Motor neuron (in vitro differentiated cells): ENCODE results near the gene C17orf67. TPM values are rescaled to one million over a fixed set of nuclear protein-coding genes. Genes with fewer than 3 reads are reported as not detected.

Experiments used
- ATAC-seq, 8 experiments: fragments of 200-7000 bp; cut with Tn5 transposase; replicated peaks in 6 of 8; 2 replicates each; pipeline ENCODE4 v1.8.0; 2021; ENCODE audit warnings: mild to moderate bottlenecking in 8 of 8, moderate library complexity in 8 of 8
- H3K27ac ChIP-seq, 2 donors: fragments of 250-450 bp; sonication (Bioruptor Pico); 2 replicates each; pipeline ENCODE4 v1.9.0; 2021; ENCODE audit warnings: antibody characterized with exemption in 2 of 2, mild to moderate bottlenecking in 2 of 2, moderate library complexity in 1 of 2
- H3K4me1 ChIP-seq, 2 donors: fragments of 250-450 bp; sonication (Bioruptor Pico); replicated peaks in 1 of 2; 2 replicates each; pipeline ENCODE4 v1.6.1; 2021; ENCODE audit warnings: antibody characterized with exemption in 2 of 2, mild to moderate bottlenecking in 2 of 2, moderate library complexity in 1 of 2
- H3K4me3 ChIP-seq, 5 donors: fragments of 250-450 bp; sonication (Bioruptor Pico); 2 replicates each; pipeline ENCODE4 v1.9.0; 2021; ENCODE audit warnings: antibody characterized with exemption in 5 of 5, mild to moderate bottlenecking in 5 of 5, moderate library complexity in 4 of 5
- WGBS, 10 experiments: fragments of 450-650 bp; shearing (Covaris generic); methylation state at CpG; one replicate each; pipeline ENCODE4 v1.0.0; 2022; 5-methylcytosine and 5-hydroxymethylcytosine counted together
- in situ Hi-C, 9 experiments: fragments of 400-800 bp; cut with MboI; loops; one replicate each; pipeline ENCODE4 v1.15.0; 2021; ENCODE audit warnings: low sequenced_read_pairs in 9 of 9, low pct_unique_long_range_greater_than_20kb in 2 of 9; ENCODE audit not compliant: unreplicated experiment in 9 of 9
- total RNA-seq, 8 experiments: library from RNA; unstranded; fragments of 300-600 nt; gene quantifications; 2 replicates each; pipeline versions ENCODE4 v1.2.3 to v1.2.4, GENCODE V29; 2022

Gene C17orf67
- total RNA-seq, 8 experiments from 2014 or later, result 0.27 to 2.3 (median 1.2) TPM

DNA sequence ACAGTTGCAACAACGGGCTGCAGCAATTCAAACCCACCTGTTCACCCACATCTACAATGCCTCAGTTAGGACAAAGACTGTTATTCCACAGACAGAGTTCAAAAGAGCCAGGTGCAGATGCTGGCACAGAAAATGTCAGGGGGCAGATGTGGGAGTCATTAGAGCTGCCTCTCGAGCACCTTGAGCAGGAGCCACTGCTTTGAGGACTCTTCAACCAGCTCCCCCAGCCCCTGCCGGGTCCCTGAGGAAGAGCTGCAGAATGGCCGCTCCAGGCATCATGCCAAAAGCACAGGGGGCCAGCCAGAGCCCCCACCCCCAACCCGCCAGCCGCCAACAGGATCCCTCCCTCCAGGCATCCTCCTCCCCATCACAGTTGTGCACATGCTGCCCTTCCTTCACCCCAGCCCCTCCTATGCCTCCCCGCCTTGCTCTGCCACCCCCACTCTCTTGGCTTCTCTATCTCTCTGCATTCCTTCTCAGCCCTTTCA lies 20.8 kb downstream of the C17orf67 start:
- WGBS, 10 experiments, result 0 to 83% (median 40%) methylated on average over 1 of the region's 7 CpGs; no CpG with 5 or more reads in 7 of the 10 experiments
- H3K27ac ChIP-seq, result no peak overlapping the region
- ATAC-seq, result peak in 1 of 8 experiments; percentile 16
- H3K4me1 ChIP-seq, result peaks cover 8 to 13% of the 10 kb centered on the region in 2 donors
- in situ Hi-C loops, result loop anchor here in 2 of 9 experiments (25.0 kb wide), 1 partner anchor 124 kb away; no protein-coding TSS in a partner anchor
- no peak overlapping the region for H3K4me3 ChIP-seq

GRCh38 chr17:56810891-56811775 lies 22.6 kb downstream of the C17orf67 start:
- H3K27ac ChIP-seq, result no peak overlapping the region
- in situ Hi-C loops, result loop anchor here in 2 of 9 experiments (25.0 kb wide), 1 partner anchor 126 kb away; no protein-coding TSS in a partner anchor
- H3K4me1 ChIP-seq, result peaks cover 8 to 13% of the 10 kb centered on the region in 2 donors
- WGBS, 10 experiments, result 67 to 100% (median 81%) methylated on average over 2 to 10 of the region's 12 CpGs; no CpG with 5 or more reads in 1 of the 10 experiments
- no peak overlapping the region for H3K4me3 ChIP-seq
- ATAC-seq, result no peak

GRCh38 chr17:56810343-56810742 lies 23.4 kb downstream of the C17orf67 start:
- Histone ChIP-seq H3K4me3 (no peak overlapping the region), H3K4me1 (peaks cover 8 to 13% of the 10 kb centered on the region in 2 donors), H3K27ac (no peak overlapping the region)
- WGBS, 10 experiments, result 67% methylated on average over 1 of the region's 2 CpGs; no CpG with 5 or more reads in 9 of the 10 experiments
- ATAC-seq, result no peak
- in situ Hi-C loops, result loop anchor here in 2 of 9 experiments (25.0 kb wide), 1 partner anchor 127 kb away; no protein-coding TSS in a partner anchor

DNA sequence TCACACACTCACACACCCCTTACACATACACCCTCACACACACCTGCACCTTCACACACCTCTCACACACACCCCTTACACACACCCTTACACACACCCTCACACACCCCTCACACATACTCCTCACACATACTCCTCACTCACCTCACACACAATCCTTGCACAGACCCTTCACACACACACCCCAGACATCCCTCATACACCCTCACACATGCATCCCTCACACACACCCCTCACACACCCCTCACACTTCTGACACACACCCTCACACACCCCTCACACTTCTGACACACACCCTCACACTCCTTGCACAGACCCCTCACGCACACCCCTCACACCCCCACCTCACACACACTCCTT lies 23.9 kb downstream of the C17orf67 start:
- in situ Hi-C loops, result loop anchor here in 2 of 9 experiments (25.0 kb wide), 1 partner anchor 128 kb away; no protein-coding TSS in a partner anchor
- 100% methylated on average over 1 of the region's 1 CpG; no CpG with 5 or more reads in 9 of the 10 experiments for WGBS, 10 experiments
- Histone ChIP-seq H3K4me1 (peaks cover 8 to 13% of the 10 kb centered on the region in 2 donors), H3K27ac (no peak overlapping the region), H3K4me3 (no peak overlapping the region)
- no peak for ATAC-seq

- Histone ChIP-seq H3K4me3 (no peak overlapping the region), H3K4me1 (peaks cover 8 to 13% of the 10 kb centered on the region in 2 donors), H3K27ac (no peak overlapping the region)
- in situ Hi-C loops, result loop anchor here in 2 of 9 experiments (25.0 kb wide), 1 partner anchor 128 kb away; no protein-coding TSS in a partner anchor
- ATAC-seq, result peak in 2 of 8 experiments; percentile 3 to 5
- WGBS, 10 experiments, result 60 to 100% (median 88%) methylated on average over 1 to 7 of the region's 9 CpGs
Measured at GRCh38 chr17:56809106-56809819, 24.5 kb downstream of the C17orf67 start.

DNA sequence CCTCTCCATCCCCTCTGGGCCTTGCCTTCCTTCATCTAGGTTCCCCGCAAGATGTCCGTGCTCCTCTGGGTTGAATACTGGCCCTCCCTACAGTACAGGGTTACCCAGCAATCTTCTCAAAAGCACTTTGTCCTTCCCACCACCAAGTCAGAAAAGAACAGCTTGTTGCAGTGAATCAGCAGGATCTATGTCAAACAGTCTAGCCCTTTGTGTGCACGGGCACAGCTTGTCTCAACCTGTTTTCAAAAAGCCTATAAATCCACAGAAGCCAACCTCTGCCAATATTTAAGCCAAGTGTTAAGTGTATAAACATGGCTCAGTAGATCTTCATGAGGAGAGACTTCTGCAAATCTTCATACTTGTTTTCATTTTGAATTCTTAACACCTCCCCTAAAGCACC lies 25.2 kb downstream of the C17orf67 start:
- in situ Hi-C loops, result loop anchor here in 2 of 9 experiments (25.0 kb wide), 1 partner anchor 129 kb away; no protein-coding TSS in a partner anchor
- Histone ChIP-seq H3K27ac (no peak overlapping the region), H3K4me1 (peaks cover 11 to 13% of the 10 kb centered on the region in 2 donors), H3K4me3 (no peak overlapping the region)
- ATAC-seq, result peak in 5 of 8 experiments; percentile 42 to 86 (median 73)
- 0 to 100% (median 50%) methylated on average over 1 to 3 of the region's 3 CpGs; no CpG with 5 or more reads in 3 of the 10 experiments for WGBS, 10 experiments

- ATAC-seq, result no peak
- Histone ChIP-seq H3K4me1 (peaks cover 11 to 13% of the 10 kb centered on the region in 2 donors), H3K27ac (no peak overlapping the region), H3K4me3 (no peak overlapping the region)
- in situ Hi-C loops, result loop anchor here in 2 of 9 experiments (25.0 kb wide), 1 partner anchor 130 kb away; no protein-coding TSS in a partner anchor
- WGBS, 10 experiments, result 80 to 100% (median 97%) methylated on average over 1 to 3 of the region's 3 CpGs; no CpG with 5 or more reads in 2 of the 10 experiments
Measured at GRCh38 chr17:56807723-56808122, 26.0 kb downstream of the C17orf67 start.

GRCh38 chr17:56806949-56807348 lies 26.8 kb downstream of the C17orf67 start:
- 90 to 95% methylated on average over 2 to 4 of the region's 4 CpGs; no CpG with 5 or more reads in 8 of the 10 experiments for WGBS, 10 experiments
- no peak overlapping the region for H3K27ac ChIP-seq
- peaks cover 11 to 13% of the 10 kb centered on the region in 2 donors for H3K4me1 ChIP-seq
- no peak for ATAC-seq
- in situ Hi-C loops, result loop anchor here in 2 of 9 experiments (25.0 kb wide), 1 partner anchor 130 kb away; no protein-coding TSS in a partner anchor
- no peak overlapping the region for H3K4me3 ChIP-seq

DNA sequence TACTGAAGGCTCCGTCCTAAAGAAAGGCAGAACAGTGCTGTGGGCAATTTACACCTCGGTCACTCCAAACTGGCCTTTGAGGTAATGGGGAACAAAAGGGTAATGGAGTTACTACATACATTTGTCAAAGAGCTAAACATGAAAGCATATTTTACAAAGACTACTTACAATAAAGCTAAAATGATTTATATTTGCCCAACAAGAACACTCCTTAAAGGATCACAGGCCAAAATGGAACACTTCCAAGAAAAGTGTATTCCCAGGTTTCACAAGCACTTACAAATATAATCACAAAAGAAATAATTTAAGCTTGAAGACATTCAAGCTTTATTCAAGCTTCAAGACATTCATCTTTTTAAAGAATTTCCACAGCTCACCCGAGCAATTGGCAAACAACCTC lies 29.3 kb downstream of the C17orf67 start:
- in situ Hi-C loops, result loop anchor here in 2 of 9 experiments (25.0 kb wide), 1 partner anchor 133 kb away; no protein-coding TSS in a partner anchor
- ATAC-seq, result peak in 1 of 8 experiments; percentile 39
- H3K4me1 ChIP-seq, result peaks cover 11 to 13% of the 10 kb centered on the region in 2 donors
- no peak overlapping the region for H3K4me3 ChIP-seq
- 49 to 100% (median 73%) methylated on average over 1 to 3 of the region's 3 CpGs; no CpG with 5 or more reads in 1 of the 10 experiments for WGBS, 10 experiments
- H3K27ac ChIP-seq, result no peak overlapping the region

DNA sequence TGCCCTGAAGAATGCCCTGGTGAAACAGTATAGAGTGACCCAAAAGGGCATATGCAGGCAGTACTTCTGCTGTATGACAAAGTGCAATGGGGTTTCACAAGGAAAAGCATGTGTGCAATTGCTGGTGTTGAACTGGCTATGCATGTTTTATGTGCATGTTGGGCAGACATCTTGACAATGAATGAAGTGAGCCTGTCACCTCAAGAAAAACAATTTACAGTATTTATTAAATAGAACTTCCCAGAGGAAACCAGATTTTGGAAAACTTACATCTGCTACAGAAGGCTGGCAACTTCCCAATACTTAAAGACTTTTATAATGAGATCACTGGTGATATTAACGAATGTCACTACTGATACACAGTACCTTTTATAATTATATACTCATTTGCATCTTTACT lies 30.6 kb downstream of the C17orf67 start:
- no peak overlapping the region for H3K27ac ChIP-seq
- H3K4me1 ChIP-seq, result peaks cover 2% of the 10 kb centered on the region in 2 donors
- H3K4me3 ChIP-seq, result no peak overlapping the region
- no peak for ATAC-seq
- 0 to 100% (median 100%) methylated on average over 1 of the region's 1 CpG; no CpG with 5 or more reads in 3 of the 10 experiments for WGBS, 10 experiments
- in situ Hi-C loops, result loop anchor here in 2 of 9 experiments (25.0 kb wide), 1 partner anchor 134 kb away; no protein-coding TSS in a partner anchor

GRCh38 chr17:56801459-56802178 lies 32.1 kb downstream of the C17orf67 start:
- Histone ChIP-seq H3K4me3 (no peak overlapping the region), H3K4me1 (peaks cover 0 to 2% of the 10 kb centered on the region in 2 donors), H3K27ac (no peak overlapping the region)
- in situ Hi-C loops, result loop anchor here in 2 of 9 experiments (25.0 kb wide), 1 partner anchor 136 kb away; no protein-coding TSS in a partner anchor
- ATAC-seq, result no peak
- 40 to 100% (median 81%) methylated on average over 1 to 4 of the region's 4 CpGs; no CpG with 5 or more reads in 1 of the 10 experiments for WGBS, 10 experiments
